Natural killer cell (primary cell): ENCODE data around the gene ADAM15. TPM values are rescaled to one million over a fixed set of nuclear protein-coding genes. Genes with fewer than 3 reads are reported as not detected.
A peak's percentile ranks its signal among the peaks of the same experiment; 100 is the strongest.

Experiments used
- ATAC-seq, 3 donors: fragments of 150-1000 bp in 2 of 3; fragments of 200-7000 bp in 1 of 3; cut with Tn5 transposase; 1 replicate in 1 of 3; 2 replicates in 2 of 3; pipeline ENCODE4 v1.10.0; 2021; ENCODE audit warnings: mild to moderate bottlenecking in 2 of 3, moderate library complexity in 2 of 3
- DNase-seq, 2 donors: peaks; one replicate each; pipeline versions ENCODE4 v3.0.0 to v3.0.0-alpha.2; 2013 to 2021; ENCODE audit warnings: mixed read lengths in 1 of 2
- H3K27ac ChIP-seq: one replicate; pipeline ENCODE4 v1.5.1; 2013; ENCODE audit warnings: mild to moderate bottlenecking, low read length
- H3K27me3 ChIP-seq: one replicate; pipeline ENCODE4 v1.6.1; 2013; ENCODE audit warnings: low read length; ENCODE audit not compliant: control insufficient read depth, insufficient read depth
- H3K36me3 ChIP-seq: one replicate; pipeline ENCODE4 v1.6.1; 2013; ENCODE audit warnings: low read length; ENCODE audit not compliant: control insufficient read depth, insufficient read depth
- H3K4me1 ChIP-seq: one replicate; pipeline ENCODE4 v1.6.1; 2013; ENCODE audit warnings: low read length; ENCODE audit not compliant: control insufficient read depth, insufficient read depth
- H3K4me3 ChIP-seq: one replicate; pipeline ENCODE4 v1.5.1; 2013; ENCODE audit warnings: low read length
- H3K9me3 ChIP-seq: one replicate; pipeline ENCODE4 v1.6.1; 2013; ENCODE audit warnings: low read length; ENCODE audit not compliant: control insufficient read depth, insufficient read depth
- H3K27ac Mint-ChIP-seq, 2 donors: one replicate each; pipeline ENCODE4 v1.8.0; 2022; ENCODE audit warnings: mild to moderate bottlenecking in 2 of 2, mixed read lengths in 2 of 2, moderate library complexity in 1 of 2
- H3K27me3 Mint-ChIP-seq, 2 donors: one replicate each; pipeline ENCODE4 v1.8.0; 2022; ENCODE audit warnings: low read depth in 2 of 2, mixed read lengths in 2 of 2
- H3K36me3 Mint-ChIP-seq: one replicate; pipeline ENCODE4 v1.8.0; 2022; ENCODE audit warnings: mixed read lengths
- H3K4me1 Mint-ChIP-seq, 2 donors: one replicate each; pipeline ENCODE4 v1.8.0; 2022; ENCODE audit warnings: mixed read lengths in 2 of 2
- H3K4me3 Mint-ChIP-seq: one replicate; pipeline ENCODE4 v1.8.0; 2022; ENCODE audit warnings: mild to moderate bottlenecking, moderate library complexity, mixed read lengths
- H3K9me3 Mint-ChIP-seq, 2 donors: one replicate each; pipeline ENCODE4 v1.8.0; 2022; ENCODE audit warnings: mixed read lengths in 2 of 2
- CTCF ChIP-seq: fragments of 200-600 bp; IDR thresholded peaks from one replicate; pipeline ENCODE4 v1.8.0; 2022; ENCODE audit warnings: antibody characterized with exemption
- WGBS: methylation state at CpG from one replicate; pipeline ENCODE4 v1.1.7; 2013; ENCODE audit warnings: missing lambda C conversion rate; ENCODE audit not compliant: insufficient coverage; 5-methylcytosine and 5-hydroxymethylcytosine counted together
- intact Hi-C: fragments of 100-400 bp; cut with micrococcal nuclease; formaldehyde crosslinking; loops from one replicate; pipeline ENCODE4 v1.14.2; 2022
- total RNA-seq, 4 donors: library from RNA; stranded (reverse); fragments of 120-200 nt in 1 of 4; gene quantifications; one replicate each; pipeline versions ENCODE4 v1.2.3 to v1.2.4, GENCODE V29; 2013 to 2022

The ADAM15 gene
- total RNA-seq, 3 donors from 2014 or later (not counting 1 experiment from before 2014, with no cell fraction given), result 54.6 to 83.2 (median 64.7) TPM

GRCh38 chr1:155004352-155005075 is 46.6 kb upstream of the ADAM15 start:
- ATAC-seq (no peak), DNase-seq (peak in 1 of 2 donors; percentile 26)
- Histone ChIP-seq H3K27me3 (no peaks in the 10 kb centered on the region), H3K4me3 (peak overlapping the region; percentile 95), H3K27ac (peak overlapping the region; percentile 76), H3K4me1 (peaks cover 84% of the 10 kb centered on the region), H3K9me3 (no peaks in the 10 kb centered on the region), H3K36me3 (no peaks in the 10 kb centered on the region)
- peak overlapping the region; percentile 95 for H3K4me3 Mint-ChIP-seq
- no peaks in the 10 kb centered on the region for H3K27me3 Mint-ChIP-seq
- H3K27ac Mint-ChIP-seq, result peak overlapping the region; percentile 89 to 92
- H3K4me1 Mint-ChIP-seq, result peaks cover 26 to 78% of the 10 kb centered on the region in 2 donors
- H3K36me3 Mint-ChIP-seq, result no peaks in the 10 kb centered on the region
- intact Hi-C loops, result loop anchor here (5.0 kb wide), 2 partner anchors 58 to 447 kb away; partner anchors contain the start of genes EFNA4 and UBE2Q1
- 65% methylated on average over 4 of the region's 5 CpGs for WGBS
- H3K9me3 Mint-ChIP-seq, result no peaks in the 10 kb centered on the region
- no peak for TF ChIP-seq CTCF

GRCh38 chr1:155005076-155006011 is 45.8 kb upstream of the ADAM15 start:
- no peaks in the 10 kb centered on the region for H3K27me3 ChIP-seq
- no peaks in the 10 kb centered on the region for H3K9me3 ChIP-seq
- Mint-ChIP-seq H3K9me3 (no peaks in the 10 kb centered on the region), H3K27me3 (no peaks in the 10 kb centered on the region), H3K27ac (peak overlapping the region; percentile 89 to 92), H3K4me1 (peaks cover 25 to 78% of the 10 kb centered on the region in 2 donors), H3K4me3 (peak overlapping the region; percentile 50), H3K36me3 (no peaks in the 10 kb centered on the region)
- intact Hi-C loops, result no loop called here
- peaks cover 84% of the 10 kb centered on the region for H3K4me1 ChIP-seq
- H3K27ac ChIP-seq, result peak overlapping the region; percentile 76
- DNase-seq (peak in 1 of 2 donors; percentile 53), ATAC-seq (no peak)
- no peaks in the 10 kb centered on the region for H3K36me3 ChIP-seq
- no peak overlapping the region for H3K4me3 ChIP-seq
- TF ChIP-seq CTCF, result no peak
- WGBS, result 46% methylated on average over 8 of the region's 17 CpGs

- no peak for ATAC-seq
- Mint-ChIP-seq H3K4me3 (peak overlapping the region; percentile 68), H3K36me3 (no peaks in the 10 kb centered on the region), H3K27ac (peak overlapping the region; percentile 89 to 92), H3K27me3 (no peaks in the 10 kb centered on the region), H3K9me3 (no peaks in the 10 kb centered on the region), H3K4me1 (peaks cover 25 to 84% of the 10 kb centered on the region in 2 donors)
- Histone ChIP-seq H3K4me3 (no peak overlapping the region), H3K9me3 (no peaks in the 10 kb centered on the region), H3K36me3 (no peaks in the 10 kb centered on the region), H3K27ac (peak overlapping the region; percentile 65), H3K27me3 (no peaks in the 10 kb centered on the region), H3K4me1 (peaks cover 86% of the 10 kb centered on the region)
- DNase-seq, result peak in 1 of 2 donors; percentile 76
- intact Hi-C loops, result no loop called here
- WGBS, result 0% methylated on average over 2 of the region's 2 CpGs
- TF ChIP-seq CTCF, result no peak
Measured at GRCh38 chr1:155006601-155007101, 44.5 kb upstream of the ADAM15 start.
